HS-5 (cell line): Measurements from ENCODE around the gene MORN1.

ENCODE experiments used
- DNase-seq: peaks from one replicate; pipeline ENCODE4 v3.0.0-alpha.2; 2012; ENCODE audit warnings: low read depth

The MORN1 gene

DNA sequence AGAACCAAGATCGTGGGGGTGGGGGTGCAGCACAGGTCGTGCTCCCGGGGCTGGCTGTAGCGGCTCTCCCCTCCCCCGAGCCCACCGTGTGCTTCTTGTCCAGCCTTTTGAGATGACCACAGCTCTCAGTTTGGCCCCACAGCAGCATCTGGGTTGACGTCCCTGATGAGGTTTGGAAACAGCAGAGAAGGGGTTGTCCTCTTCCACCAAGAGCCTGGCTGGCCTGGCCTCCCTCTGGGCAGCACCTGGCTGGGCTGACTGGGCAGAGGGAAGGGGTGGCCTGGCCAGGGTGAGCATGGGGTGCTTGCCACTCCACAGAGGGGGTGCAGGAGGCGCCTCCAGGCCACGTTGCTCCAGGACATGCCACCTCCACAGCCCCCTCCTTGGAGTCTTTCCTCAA, 101.7 kb downstream of the MORN1 start:
- no peak for DNase-seq

GRCh38 chr1:2288816-2289536, 102.4 kb downstream of the MORN1 start:
- no peak for DNase-seq

- DNase-seq: no peak
These were observed 103.0 kb downstream of the MORN1 start for GRCh38 chr1:2288311-2288710.

- no peak for DNase-seq
These were observed 103.7 kb downstream of the MORN1 start for GRCh38 chr1:2287649-2288048.

GRCh38 chr1:2286923-2287322, 104.4 kb downstream of the MORN1 start:
- no peak for DNase-seq

DNA sequence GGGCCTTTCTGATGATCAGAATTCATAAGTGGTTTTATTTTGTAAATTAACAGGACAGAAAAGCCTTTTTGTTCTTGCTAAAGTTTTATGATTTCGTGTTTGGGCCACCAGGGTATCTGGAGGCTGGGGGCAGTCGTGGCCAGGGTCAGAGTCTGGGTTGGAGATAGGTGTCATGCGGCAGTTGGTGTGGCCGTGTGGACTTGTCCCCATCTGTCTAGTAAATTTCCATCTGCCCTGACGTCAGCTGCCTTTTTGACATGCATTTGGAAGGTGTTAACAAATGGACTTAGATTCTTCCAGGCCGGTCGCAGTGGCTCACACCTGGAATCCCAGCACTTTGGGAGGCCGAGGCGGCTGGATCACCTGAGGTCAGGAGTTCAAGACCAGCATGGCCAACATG, 106.4 kb downstream of the MORN1 start:
- no peak for DNase-seq

- DNase-seq: no peak
These were observed 107.1 kb downstream of the MORN1 start for GRCh38 chr1:2283991-2284895.

DNA sequence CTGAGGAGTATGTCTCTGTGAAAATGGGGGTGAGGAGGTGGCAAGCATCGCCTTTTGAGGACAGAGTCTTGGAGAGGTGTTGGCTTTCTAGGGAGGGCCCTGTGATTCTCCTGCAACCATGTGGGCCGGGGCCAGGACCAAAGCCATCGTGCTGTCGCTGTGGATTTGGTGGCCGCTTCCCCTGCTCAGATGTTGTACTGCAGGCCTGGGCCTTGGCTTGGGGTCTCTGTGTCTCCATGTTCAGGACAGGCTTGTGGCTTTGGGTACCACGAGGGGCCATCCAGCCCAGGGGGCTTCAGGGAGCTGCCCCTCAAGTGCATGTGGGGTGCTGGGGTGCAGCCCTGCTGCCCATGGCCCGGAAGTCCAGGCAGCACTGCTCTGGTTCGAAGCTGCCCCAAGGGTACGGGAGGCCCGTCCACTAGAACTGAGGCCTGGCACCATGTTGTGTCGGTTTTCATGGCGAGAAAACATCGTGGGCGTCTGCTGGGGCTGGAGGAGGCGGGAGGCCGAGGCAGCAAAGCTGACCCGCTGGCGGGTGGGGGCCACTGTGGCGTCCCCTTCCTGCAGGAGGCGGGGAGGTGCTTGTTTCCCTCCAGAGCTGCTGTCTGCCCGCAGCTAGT, 107.9 kb downstream of the MORN1 start:
- DNase-seq: no peak

GRCh38 chr1:2282556-2283270, 108.6 kb downstream of the MORN1 start:
- DNase-seq: no peak

DNA sequence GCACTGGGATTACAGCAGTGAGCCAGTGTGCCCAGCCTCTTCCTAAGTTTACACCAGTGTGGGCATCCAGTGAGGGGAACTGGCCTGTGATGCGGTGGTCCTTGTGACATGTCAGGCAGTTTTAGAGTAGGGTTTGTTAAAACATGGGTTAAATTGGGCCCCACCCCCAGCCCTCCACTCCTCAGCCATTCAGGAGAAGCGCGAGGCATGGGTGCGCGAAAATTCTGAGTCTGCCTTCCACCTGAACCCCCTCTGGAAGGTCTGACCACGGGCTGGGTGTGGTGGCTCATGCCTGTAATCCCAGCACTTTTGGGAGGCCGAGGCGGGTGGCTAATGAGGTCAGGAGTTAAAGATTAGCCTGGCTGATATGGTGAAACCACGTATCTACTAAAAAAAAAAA, 111.5 kb downstream of the MORN1 start:
- no peak for DNase-seq

DNA sequence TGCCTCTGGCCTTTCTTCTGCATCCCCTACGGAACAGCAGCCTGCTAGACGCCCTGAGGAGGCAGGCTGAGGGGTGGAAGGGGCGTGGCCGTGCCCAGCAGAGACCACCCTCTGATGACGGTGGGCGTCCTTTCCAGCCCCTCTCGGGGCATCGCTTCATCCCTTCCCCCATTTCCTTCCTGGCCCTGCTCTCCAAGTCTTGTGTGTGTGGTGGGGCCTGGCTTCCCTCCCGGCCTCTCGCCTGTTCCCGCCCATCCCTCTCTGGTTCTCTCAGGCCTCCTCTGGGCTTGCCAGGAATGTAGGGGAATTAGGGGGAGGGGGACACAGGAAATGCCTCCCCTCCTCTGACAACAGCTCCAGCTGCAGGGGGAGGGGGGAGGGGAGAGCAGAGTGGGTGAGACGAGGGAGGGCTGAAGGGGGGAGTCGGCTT, 112.1 kb downstream of the MORN1 start:
- no peak for DNase-seq

DNA sequence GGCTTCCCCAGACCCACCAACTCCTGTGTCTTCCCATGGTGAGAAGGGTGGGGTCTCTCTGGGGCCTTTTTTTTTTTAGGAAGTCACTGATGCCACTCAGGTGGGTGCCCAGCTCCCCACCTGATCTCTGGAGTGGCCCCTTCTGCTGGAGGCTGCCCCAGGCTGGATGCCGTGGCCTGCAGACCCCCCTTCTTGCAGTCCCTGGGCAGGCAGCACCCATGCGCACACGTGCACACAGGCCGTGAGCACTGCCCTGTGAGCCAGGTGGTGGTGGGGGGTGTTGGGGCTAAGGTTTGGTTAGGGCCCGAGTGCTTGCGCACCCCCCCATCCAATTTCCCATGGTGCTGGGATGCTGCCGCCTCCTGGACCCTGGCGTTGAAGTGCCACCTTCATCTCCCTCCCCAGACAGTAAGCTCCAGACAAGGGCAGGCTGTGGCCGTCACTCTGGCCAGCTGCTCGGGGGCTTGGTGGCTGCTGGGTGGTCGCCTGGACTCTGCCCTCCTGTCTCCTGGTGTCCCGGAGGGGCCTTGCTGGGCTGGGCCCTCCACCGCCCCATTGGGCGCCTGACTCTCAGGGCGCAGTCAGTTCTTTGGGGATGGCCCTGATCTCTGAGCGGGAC, 112.7 kb downstream of the MORN1 start:
- DNase-seq: no peak

DNA sequence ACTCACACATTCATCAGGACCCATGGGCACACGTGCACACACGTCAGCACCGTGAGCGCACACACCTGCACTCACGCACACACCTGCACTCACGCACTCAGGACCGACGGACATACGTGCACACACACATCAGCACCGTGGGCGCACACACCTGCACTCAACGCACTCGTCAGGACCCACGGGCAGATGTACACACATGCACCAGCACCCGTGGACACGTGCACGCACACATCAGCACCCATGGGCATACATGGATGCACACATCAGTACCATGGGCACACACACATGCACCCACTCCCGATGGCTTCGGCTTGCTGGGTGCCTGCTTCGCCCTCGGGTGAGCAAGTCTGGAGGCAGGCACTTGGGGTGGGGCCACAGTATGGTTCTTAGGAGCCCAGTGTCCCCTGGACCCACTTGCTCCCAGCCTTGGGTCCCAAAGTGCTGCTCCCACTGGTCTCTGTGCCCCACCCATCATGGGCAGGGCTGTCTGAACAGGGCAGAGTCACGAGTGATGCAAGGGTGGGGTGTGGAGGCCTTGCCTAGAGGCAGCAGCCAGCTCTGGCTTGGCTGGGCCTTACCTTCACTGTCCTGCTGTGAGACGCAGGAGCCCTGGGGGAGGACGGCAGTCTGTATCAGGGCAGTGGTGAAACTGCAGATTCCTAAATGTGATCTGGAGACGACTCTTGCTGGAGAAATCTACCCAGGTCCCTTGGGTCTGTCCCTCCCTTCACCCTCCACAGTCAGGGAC, 113.4 kb downstream of the MORN1 start:
- DNase-seq: no peak

GRCh38 chr1:2276803-2277580, 114.4 kb downstream of the MORN1 start:
- DNase-seq: no peak

GRCh38 chr1:2275796-2276536, 115.4 kb downstream of the MORN1 start:
- no peak for DNase-seq

- no peak for DNase-seq
These were observed 116.4 kb downstream of the MORN1 start for GRCh38 chr1:2274929-2275475.

DNA sequence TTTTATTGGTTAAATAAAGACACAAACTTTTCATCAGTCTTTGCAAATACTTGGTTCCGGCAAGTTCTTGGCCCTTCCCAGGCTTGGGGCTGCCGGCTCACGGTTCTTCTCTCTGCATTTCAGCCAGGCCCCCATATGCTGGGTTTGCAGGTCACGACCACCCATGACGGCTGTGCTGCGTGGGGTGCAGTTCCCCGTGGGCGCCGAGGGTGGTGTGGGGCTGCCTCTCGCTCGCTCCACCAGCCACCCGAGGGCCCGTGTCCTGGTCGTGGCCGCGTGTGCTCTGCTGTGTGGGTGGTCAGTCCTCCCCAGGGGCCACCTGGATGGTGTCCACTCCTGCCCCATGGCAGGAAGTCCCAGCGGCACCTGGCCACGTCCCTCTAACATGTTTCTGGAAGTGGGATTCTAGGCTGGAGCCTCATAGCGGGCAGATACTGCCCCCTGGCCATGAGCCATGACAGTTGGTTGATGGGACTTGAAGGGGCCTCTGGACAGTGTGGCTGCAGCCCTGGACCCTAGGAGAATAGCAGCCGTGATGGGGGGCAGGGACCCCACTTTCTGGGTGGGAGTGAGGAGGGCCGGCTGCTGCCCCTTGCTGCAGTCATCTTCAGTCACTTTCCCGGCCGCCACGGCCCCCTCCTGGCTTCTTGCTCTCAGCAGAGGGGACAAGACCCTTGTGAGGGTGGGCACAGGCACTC, 117.0 kb downstream of the MORN1 start:
- no peak for DNase-seq

DNA sequence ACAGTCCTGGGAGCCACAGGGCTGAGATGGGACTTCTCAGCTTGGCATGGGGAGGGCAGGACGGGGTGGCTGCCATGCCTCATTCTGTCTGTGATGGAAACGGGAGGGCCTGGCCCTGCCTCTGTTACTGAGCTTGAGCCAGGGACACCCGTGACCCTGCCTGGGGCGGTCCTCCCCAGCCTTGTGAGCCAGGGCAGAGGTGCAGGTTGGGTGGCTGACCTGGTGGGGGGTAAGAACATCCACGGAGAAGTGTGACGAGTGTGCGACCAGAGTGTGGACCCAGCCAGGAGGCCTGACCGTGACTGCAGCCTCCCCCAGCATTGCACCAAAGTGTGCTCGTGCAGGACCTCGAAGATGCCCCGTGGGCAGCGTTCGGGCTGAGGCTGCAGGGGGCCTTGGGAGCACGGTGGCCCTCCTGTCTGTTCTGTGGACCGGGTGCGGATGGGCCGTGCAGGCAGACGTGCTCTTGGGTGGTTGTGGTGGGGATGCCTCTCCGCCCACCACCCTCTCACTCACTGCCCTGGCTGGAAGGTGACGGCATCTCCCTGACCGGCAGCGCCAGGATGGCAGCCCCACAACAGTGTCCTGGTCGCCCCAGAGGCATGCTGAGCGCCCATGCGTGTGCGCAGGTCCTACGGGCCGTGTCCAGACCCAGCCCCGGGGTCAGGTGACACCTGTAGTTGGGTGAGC, 117.8 kb downstream of the MORN1 start:
- DNase-seq: no peak
